Neural progenitor cell (in vitro differentiated cells): ENCODE results near the gene PLTP.

Source experiments
- EZH2phosphoT487 ChIP-seq: fragments of 200-600 bp; sonication (generic); IDR thresholded peaks from 2 replicates; pipeline ENCODE4 v1.6.1; 2017; ENCODE audit warnings: antibody characterized with exemption
- TF ChIP-seq, protein P1 (sequence below): fragments of 200-600 bp; sonication (generic); IDR thresholded peaks from 2 replicates; pipeline ENCODE4 v1.5.1; 2017; ENCODE audit warnings: antibody characterized with exemption, mild to moderate bottlenecking

DNA sequence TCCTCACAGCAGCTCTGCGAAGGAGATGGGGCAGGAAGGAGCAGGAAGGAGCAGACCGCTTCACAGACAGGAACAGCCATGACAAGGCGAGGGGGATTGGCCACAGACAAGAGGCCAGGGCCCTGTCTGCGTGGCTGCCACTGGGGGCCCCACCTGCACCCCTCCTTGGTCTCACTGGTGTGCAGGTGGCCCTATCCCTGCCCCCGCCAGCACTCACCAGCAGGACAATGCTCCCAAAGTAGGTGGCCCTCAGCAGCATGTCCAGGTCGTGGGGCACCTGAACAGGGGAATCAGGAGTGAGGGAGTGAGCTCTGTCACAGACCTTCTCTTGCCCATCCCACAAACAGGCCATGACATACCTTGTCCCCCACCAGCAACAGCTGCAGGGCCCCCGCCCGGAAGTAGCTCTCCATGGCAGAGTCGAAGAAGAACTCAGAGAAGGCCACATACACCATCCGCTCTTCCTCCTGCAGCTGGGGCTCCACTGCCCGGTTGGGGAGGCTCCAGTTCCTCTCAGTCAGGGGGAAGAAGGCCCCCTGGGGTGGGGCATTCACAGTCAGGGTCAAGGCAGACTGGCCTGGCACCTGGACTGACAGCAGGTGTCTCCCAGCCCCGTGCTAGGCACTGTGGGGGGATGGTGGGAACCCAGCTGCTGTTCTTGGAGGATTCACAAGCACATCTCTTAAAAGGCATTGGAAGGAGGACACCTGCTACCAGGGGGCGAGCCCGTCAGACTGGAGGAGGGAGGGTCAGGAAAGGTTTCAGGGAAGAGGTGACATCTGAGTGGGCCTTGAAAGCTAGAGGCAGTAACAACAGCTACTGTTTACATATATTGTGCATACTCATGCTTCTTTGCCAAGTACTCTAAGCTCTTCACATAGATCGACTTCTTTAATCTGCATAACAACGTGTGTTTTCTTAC, 7.1 kb downstream of the PLTP start:
- TF ChIP-seq, protein P1, sequence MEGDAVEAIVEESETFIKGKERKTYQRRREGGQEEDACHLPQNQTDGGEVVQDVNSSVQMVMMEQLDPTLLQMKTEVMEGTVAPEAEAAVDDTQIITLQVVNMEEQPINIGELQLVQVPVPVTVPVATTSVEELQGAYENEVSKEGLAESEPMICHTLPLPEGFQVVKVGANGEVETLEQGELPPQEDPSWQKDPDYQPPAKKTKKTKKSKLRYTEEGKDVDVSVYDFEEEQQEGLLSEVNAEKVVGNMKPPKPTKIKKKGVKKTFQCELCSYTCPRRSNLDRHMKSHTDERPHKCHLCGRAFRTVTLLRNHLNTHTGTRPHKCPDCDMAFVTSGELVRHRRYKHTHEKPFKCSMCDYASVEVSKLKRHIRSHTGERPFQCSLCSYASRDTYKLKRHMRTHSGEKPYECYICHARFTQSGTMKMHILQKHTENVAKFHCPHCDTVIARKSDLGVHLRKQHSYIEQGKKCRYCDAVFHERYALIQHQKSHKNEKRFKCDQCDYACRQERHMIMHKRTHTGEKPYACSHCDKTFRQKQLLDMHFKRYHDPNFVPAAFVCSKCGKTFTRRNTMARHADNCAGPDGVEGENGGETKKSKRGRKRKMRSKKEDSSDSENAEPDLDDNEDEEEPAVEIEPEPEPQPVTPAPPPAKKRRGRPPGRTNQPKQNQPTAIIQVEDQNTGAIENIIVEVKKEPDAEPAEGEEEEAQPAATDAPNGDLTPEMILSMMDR: no peak
- no peak for TF ChIP-seq EZH2phosphoT487
